ENCODE measurements around the gene C6orf120. TPM values are rescaled to one million over a fixed set of nuclear protein-coding genes. Genes with fewer than 3 reads are reported as not detected.
A peak's percentile ranks its signal among the peaks of the same experiment; 100 is the strongest.
"Not testable (repeated sequence)": the region's sequence is repeated elsewhere in the genome, so short reads cannot be mapped to it uniquely, and the experiment has no call there.

C6orf120 gene
- total RNA-seq, 1 donor from 2014 or later, result 22.6 TPM

DNA sequence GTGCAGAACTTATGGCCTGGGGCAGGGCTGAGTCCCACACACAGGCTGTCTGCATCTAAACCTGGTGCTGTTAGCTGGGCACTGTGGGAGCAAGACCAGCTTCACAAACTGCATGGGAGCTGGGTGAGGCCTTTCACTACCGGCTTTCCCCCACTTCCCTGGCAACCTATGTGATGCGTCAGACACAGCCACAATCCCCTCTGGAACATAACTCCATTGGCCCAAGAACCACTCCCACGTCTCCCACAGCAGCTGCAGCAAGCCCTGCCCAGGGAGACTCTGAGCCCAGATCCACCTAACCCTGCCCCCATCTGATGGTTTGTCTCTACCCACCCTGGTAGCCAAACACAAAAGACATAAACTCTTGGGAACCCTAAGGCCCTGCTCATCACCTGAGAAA lies 9.4 kb upstream of the C6orf120 start:
- H3K4me3 Mint-ChIP-seq, result no peak overlapping the region
- no peaks in the 10 kb centered on the region for H3K27me3 Mint-ChIP-seq (ENCODE audit: insufficient read depth)
- intact Hi-C loops (cut with micrococcal nuclease), result no loop called here

DNA sequence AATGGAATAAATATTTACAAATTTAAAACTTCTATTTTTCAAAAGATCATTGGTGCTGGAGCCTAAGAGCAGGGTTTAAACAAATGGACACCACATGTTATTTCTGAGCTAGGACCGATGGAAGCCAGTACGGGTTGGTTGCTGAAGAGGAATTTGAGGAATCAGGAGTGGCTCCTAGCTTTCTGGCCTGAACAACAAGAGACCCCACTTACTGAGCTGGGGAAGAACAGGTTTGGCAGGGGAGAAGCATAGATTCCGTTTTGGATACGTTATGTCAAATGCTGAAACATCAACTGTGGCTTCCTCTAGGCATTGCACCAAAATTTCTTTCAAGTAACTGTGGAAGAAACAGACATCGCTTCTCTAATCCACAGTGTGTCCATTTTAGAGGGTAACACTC lies 6.8 kb upstream of the C6orf120 start:
- DNase-seq (ENCODE audit: low spot score), result no peak
- intact Hi-C loops (cut with micrococcal nuclease), result no loop called here
- Mint-ChIP-seq H3K36me3 (ENCODE audit: low read depth) (no peaks in the 10 kb centered on the region), H3K9me3 (peaks cover 8% of the 10 kb centered on the region), H3K4me1 (ENCODE audit: low read depth) (peaks cover 2% of the 10 kb centered on the region), H3K27me3 (ENCODE audit: insufficient read depth) (no peaks in the 10 kb centered on the region), H3K4me3 (no peak overlapping the region), H3K27ac (no peak overlapping the region)

More for the DNA sequence above, 9.4 kb upstream of the C6orf120 start:
- Mint-ChIP-seq H3K27ac (no peak overlapping the region), H3K36me3 (ENCODE audit: low read depth) (peaks cover 3% of the 10 kb centered on the region), H3K9me3 (peaks cover 8% of the 10 kb centered on the region), H3K4me1 (ENCODE audit: low read depth) (no peaks in the 10 kb centered on the region)
- DNase-seq (ENCODE audit: low spot score), result no peak

DNA sequence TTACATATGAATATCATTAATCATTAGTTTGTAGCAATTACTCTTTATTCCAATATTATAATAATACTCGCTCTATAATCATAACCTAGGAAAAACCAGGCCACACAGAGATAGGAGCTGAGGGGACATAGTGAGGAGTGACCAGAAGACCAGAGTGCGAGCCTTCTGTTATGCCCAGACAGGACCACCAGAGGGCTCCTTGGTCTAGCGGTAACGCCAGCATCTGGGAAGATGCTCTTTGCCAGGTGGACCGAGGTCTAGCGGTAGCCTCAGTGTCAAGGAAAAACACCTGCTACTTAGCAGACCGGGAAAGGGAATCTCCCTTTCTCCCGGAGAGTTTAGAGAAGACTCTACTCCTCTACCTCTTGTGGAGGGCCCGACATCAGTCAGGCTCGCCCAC lies 4.8 kb upstream of the C6orf120 start:
- H3K36me3 Mint-ChIP-seq (ENCODE audit: low read depth); H3K4me1 Mint-ChIP-seq (ENCODE audit: low read depth); H3K27me3 Mint-ChIP-seq (ENCODE audit: insufficient read depth); H3K27ac Mint-ChIP-seq; H3K9me3 Mint-ChIP-seq; intact Hi-C loops (cut with micrococcal nuclease); DNase-seq (ENCODE audit: low spot score); H3K4me3 Mint-ChIP-seq: not testable (repeated sequence)

DNA sequence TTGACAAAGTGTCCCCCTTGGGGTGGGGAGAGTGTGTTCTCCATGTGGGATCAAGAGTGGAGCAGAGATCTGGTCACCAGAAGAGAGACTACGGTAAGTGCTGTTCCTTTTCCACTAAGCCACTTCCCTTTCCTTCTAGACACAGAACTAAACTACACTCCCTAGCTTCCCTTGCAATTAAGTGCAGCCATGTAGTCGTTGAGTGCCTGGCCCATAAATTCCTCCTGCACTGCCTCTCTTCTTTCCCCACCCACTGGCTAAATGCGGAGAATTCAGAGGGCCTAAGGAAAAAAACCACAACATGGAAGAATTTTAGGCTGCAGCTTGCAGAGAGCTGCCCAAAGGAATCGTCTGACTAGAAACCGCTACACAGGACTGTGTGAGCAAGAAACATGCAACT lies 1.6 kb upstream of the C6orf120 start:
- intact Hi-C loops (cut with micrococcal nuclease), result no loop called here
- Mint-ChIP-seq H3K9me3 (peaks cover 8% of the 10 kb centered on the region), H3K36me3 (ENCODE audit: low read depth) (peaks cover 14% of the 10 kb centered on the region), H3K4me1 (ENCODE audit: low read depth) (peaks cover 32% of the 10 kb centered on the region), H3K27ac (no peak overlapping the region), H3K4me3 (peak overlapping the region; percentile 89), H3K27me3 (ENCODE audit: insufficient read depth) (no peaks in the 10 kb centered on the region)
- no peak for DNase-seq (ENCODE audit: low spot score)

DNA sequence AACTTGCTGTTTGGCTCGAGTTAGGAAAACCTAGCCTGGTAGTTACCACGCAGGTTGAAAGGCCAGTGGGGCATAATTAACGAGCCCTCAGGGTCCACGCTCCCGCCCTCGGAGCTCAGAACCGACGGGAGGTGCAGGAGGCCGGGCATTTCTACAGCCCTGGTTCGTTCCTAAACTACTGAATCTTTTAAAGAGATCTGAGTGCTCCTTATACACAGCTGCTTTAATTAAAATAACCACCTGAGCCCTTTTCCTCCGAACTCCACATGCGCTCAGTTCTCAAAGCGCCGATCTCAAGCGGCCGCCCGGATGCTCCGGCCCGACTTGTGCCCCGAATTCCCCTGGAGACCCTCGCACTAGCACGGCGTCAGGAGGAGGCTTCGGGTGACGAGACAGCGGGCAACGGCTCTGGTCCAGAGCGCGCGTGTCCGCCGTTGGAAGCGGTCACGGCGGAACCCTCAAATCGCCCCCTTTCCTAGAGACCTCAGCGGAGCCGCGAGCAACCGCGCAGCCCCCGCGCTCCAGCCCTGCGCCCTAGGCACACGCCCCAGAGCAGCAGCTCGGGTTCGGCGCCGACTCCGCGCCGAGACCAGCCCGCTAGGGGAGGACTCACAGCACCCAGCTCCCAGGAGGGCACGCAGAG lies 494 bp upstream of the C6orf120 start:
- H3K27me3 Mint-ChIP-seq (ENCODE audit: insufficient read depth), result no peaks in the 10 kb centered on the region
- H3K36me3 Mint-ChIP-seq (ENCODE audit: low read depth), result peaks cover 18% of the 10 kb centered on the region
- peak overlapping the region; percentile 89 for H3K4me3 Mint-ChIP-seq
- intact Hi-C loops (cut with micrococcal nuclease), result loop anchor here (1.0 kb wide), 4 partner anchors 47 to 806 kb away; no protein-coding TSS in a partner anchor
- peaks cover under 1% of the 10 kb centered on the region for H3K9me3 Mint-ChIP-seq
- H3K27ac Mint-ChIP-seq, result peak overlapping the region; percentile 87
- DNase-seq (ENCODE audit: low spot score), result no peak
- peaks cover 41% of the 10 kb centered on the region for H3K4me1 Mint-ChIP-seq (ENCODE audit: low read depth)

DNA sequence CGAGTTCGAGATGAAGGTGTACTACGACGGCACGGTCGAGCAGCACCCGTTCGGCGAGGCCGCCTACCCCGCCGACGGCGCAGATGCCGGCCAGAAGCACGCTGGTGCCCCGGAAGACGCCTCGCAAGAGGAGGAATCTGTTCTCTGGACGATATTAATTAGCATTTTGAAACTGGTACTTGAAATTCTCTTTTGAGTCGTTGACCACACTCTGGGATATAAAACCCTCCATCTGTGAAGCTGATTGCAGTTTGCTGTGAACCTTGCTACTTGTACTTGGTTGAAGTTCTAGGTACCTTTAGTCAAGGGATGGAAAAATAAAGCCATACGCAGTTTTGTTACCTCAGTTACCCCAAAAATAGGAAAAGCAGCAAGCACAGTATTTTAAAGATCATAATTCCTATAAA lies 917 bp downstream of the C6orf120 start:
- Mint-ChIP-seq H3K27ac (peak overlapping the region; percentile 91), H3K4me3 (peak overlapping the region; percentile 91), H3K9me3 (no peaks in the 10 kb centered on the region), H3K36me3 (ENCODE audit: low read depth) (peaks cover 20% of the 10 kb centered on the region), H3K4me1 (ENCODE audit: low read depth) (peaks cover 52% of the 10 kb centered on the region), H3K27me3 (ENCODE audit: insufficient read depth) (no peaks in the 10 kb centered on the region)
- intact Hi-C loops (cut with micrococcal nuclease), result loop anchor here (1.0 to 2.0 kb wide), 8 partner anchors 20 to 882 kb away; partner anchors contain the start of genes DYNLT2, ERMARD, FAM120B and PDCD2
- no peak for DNase-seq (ENCODE audit: low spot score)

DNA sequence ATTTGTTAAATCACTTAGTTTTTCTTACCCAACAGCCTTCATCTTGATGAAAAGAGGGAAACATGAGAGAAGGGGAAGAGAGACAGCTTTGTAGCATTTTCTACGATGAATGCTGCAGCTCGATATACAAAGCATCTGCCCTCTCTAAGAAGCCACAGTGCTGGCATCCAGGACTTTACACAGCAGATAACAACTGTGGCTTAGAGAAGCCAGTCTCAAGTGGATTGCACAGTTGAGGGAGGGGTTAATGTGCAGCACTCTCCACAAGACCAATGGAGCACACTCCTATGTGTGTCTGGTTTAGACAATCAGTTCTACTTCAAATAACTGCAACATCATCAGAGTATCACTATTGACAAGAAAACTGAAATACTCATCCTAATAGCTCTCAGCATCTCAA lies 5.8 kb downstream of the C6orf120 start:
- no peak for DNase-seq (ENCODE audit: low spot score)
- H3K27me3 Mint-ChIP-seq (ENCODE audit: insufficient read depth), result no peaks in the 10 kb centered on the region
- intact Hi-C loops (cut with micrococcal nuclease), result no loop called here
- peaks cover 52% of the 10 kb centered on the region for H3K4me1 Mint-ChIP-seq (ENCODE audit: low read depth)
- no peaks in the 10 kb centered on the region for H3K9me3 Mint-ChIP-seq
- no peak overlapping the region for H3K27ac Mint-ChIP-seq
- H3K4me3 Mint-ChIP-seq, result no peak overlapping the region
- peaks cover 31% of the 10 kb centered on the region for H3K36me3 Mint-ChIP-seq (ENCODE audit: low read depth)

DNA sequence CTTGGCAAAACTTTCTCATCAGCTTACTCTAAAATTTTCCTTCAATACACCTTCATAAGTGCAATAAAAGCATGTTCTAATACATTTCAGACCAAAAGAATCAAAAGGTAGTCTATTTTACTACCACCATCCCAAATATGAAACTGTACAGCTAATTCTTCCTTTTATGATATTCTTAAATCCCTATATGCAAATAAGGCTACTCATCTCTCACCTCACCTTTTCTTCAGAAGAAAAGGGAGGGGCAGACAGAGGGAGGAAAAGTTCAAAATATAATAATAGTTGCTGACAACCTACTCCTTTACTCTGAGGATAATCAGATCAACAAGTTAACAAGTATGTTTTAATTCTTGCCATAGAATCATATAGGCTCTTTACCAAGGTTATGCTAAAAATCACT lies 7.4 kb downstream of the C6orf120 start:
- H3K9me3 Mint-ChIP-seq, result no peaks in the 10 kb centered on the region
- no peaks in the 10 kb centered on the region for H3K27me3 Mint-ChIP-seq (ENCODE audit: insufficient read depth)
- H3K27ac Mint-ChIP-seq, result no peak overlapping the region
- DNase-seq (ENCODE audit: low spot score), result no peak
- H3K4me3 Mint-ChIP-seq, result no peak overlapping the region
- H3K36me3 Mint-ChIP-seq (ENCODE audit: low read depth), result peaks cover 31% of the 10 kb centered on the region
- H3K4me1 Mint-ChIP-seq (ENCODE audit: low read depth), result peaks cover 38% of the 10 kb centered on the region
- intact Hi-C loops (cut with micrococcal nuclease), result no loop called here

DNA sequence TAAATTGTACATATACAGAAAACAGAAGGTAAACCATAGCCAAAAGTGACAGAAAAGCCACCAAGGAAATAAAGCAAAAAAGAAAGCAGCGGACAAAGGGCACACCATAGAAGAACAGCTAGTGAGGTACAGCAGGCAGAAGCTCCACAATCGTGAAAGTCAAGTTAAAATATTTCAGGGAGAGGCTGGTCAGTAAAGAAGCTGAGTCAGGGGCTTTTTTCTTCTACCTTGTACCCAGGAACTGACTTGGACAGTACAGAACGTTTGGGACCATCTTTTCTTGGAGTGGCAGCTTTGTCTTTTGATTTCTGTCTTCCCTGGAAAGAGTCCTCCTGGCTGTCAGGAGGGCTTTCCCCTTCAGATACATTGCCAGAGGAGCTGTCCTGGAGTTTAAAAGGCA lies 8.1 kb downstream of the C6orf120 start:
- H3K9me3 Mint-ChIP-seq, result no peaks in the 10 kb centered on the region
- no peak for DNase-seq (ENCODE audit: low spot score)
- H3K27me3 Mint-ChIP-seq (ENCODE audit: insufficient read depth), result no peaks in the 10 kb centered on the region
- no peak overlapping the region for H3K4me3 Mint-ChIP-seq
- intact Hi-C loops (cut with micrococcal nuclease), result no loop called here
- peaks cover 30% of the 10 kb centered on the region for H3K36me3 Mint-ChIP-seq (ENCODE audit: low read depth)
- no peak overlapping the region for H3K27ac Mint-ChIP-seq
- peaks cover 33% of the 10 kb centered on the region for H3K4me1 Mint-ChIP-seq (ENCODE audit: low read depth)

DNA sequence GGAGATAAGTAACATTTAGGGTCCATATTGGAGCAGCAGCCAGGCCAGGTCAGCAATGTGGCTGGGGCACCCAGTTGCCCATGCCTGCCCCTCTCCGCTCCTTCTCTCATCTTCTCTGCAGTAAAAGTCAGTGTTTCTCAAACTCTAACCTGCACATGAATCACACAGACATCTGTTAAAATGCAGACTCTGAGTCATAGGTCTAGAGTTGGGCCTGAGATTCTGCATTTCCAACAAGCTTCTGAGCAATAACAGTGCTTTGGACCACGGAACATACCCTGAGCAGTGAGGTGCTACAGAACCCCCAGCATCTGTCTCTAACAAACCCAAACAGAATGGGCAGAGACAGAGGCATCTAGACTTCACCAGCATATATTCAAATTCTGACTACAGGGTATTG lies 12.3 kb downstream of the C6orf120 start:
- Mint-ChIP-seq H3K4me3 (no peak overlapping the region), H3K27ac (no peak overlapping the region), H3K27me3 (ENCODE audit: insufficient read depth) (no peaks in the 10 kb centered on the region), H3K9me3 (no peaks in the 10 kb centered on the region), H3K4me1 (ENCODE audit: low read depth) (peaks cover 8% of the 10 kb centered on the region), H3K36me3 (ENCODE audit: low read depth) (peaks cover 30% of the 10 kb centered on the region)
- intact Hi-C loops (cut with micrococcal nuclease), result no loop called here
- no peak for DNase-seq (ENCODE audit: low spot score)

DNA sequence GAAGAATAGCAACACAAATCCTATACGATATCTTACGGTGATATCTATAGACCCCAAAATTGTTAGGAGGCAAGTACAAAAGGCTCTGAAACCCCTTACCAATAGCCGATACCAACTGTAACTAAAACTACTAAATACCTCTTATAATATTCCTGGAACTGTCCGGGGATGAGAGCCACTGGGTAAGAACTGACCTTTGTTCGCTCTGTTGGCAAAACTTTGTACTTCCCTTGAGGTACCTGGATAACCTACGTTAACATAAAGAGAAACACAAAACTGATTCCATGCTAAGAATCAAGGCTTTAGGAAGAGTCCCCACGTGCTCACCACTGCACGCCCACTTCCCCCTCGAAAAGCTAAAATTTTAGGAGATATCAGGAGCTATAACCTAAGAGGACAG lies 12.7 kb downstream of the C6orf120 start:
- H3K9me3 Mint-ChIP-seq, result no peaks in the 10 kb centered on the region
- H3K36me3 Mint-ChIP-seq (ENCODE audit: low read depth), result peaks cover 34% of the 10 kb centered on the region
- peaks cover 4% of the 10 kb centered on the region for H3K4me1 Mint-ChIP-seq (ENCODE audit: low read depth)
- no peak overlapping the region for H3K4me3 Mint-ChIP-seq
- H3K27ac Mint-ChIP-seq, result no peak overlapping the region
- DNase-seq (ENCODE audit: low spot score), result no peak
- no peaks in the 10 kb centered on the region for H3K27me3 Mint-ChIP-seq (ENCODE audit: insufficient read depth)
- intact Hi-C loops (cut with micrococcal nuclease), result no loop called here

DNA sequence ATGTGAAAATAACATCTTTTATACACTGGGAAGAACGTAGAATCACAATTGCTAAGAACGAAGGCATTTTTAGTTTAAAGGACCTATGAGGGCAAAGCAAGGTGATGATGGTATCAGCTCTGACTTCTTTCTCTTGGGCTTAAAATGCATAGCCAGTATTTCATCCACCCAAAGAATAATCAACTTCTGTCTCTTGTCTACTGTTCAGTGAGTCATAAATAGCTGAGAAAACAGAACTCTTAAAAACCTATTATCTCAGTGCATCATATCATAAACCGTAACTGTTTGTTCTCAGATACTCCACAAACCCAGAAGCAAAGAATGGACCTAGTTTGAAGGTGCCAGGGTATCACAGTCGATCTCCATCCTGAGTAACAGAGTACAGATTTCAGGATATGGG lies 17.2 kb downstream of the C6orf120 start:
- intact Hi-C loops (cut with micrococcal nuclease), result no loop called here
- Mint-ChIP-seq H3K27ac (no peak overlapping the region), H3K4me1 (ENCODE audit: low read depth) (peaks cover 27% of the 10 kb centered on the region), H3K4me3 (no peak overlapping the region), H3K9me3 (no peaks in the 10 kb centered on the region), H3K36me3 (ENCODE audit: low read depth) (peaks cover 22% of the 10 kb centered on the region), H3K27me3 (ENCODE audit: insufficient read depth) (no peaks in the 10 kb centered on the region)
- DNase-seq (ENCODE audit: low spot score), result no peak

DNA sequence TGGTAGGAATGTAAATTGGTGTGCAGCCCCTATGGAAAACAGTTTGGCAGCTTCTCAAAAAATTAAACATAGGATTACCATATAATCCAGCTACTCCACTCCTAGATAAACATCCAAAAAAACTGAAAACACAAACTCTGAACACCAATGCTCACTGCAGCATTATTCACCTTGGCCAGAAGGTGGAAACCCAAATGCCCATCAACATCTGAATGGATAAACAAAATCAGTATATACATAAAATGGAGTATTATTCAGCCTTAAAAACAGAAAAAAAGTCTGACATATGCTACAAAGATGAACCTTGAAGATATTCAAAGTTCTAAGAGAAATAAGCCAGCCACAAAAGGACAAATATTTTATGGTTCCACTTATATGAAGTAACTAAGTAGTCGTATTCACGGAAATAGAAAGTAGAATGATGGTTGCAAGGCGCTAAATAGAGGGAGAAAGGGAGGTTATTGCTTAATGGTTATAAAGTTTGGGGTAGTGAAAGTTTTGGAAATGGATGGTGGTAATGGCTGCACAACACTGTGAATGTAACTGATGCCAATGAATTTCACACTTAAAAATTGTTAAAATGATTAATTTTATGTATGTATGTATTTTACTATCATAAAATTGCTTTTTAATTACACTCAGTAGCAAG lies 18.4 kb downstream of the C6orf120 start:
- H3K9me3 Mint-ChIP-seq, result no peaks in the 10 kb centered on the region
- intact Hi-C loops (cut with micrococcal nuclease), result loop anchor here (5.0 kb wide), 1 partner anchor 1893 kb away; the partner anchor contains the start of gene AFDN
- DNase-seq (ENCODE audit: low spot score), result no peak
- H3K36me3 Mint-ChIP-seq (ENCODE audit: low read depth), result peaks cover 19% of the 10 kb centered on the region
- no peak overlapping the region for H3K4me3 Mint-ChIP-seq
- H3K27ac Mint-ChIP-seq, result no peak overlapping the region
- peaks cover 4% of the 10 kb centered on the region for H3K27me3 Mint-ChIP-seq (ENCODE audit: insufficient read depth)
- H3K4me1 Mint-ChIP-seq (ENCODE audit: low read depth), result peaks cover 30% of the 10 kb centered on the region
